Esophagus squamous epithelium (tissue), 4 donors: Measurements from ENCODE around the gene PRAC1.

Experiments
- CTCF ChIP-seq, 6 experiments: fragments of 450-650 bp in 4 of 6; fragments of 200-600 bp in 2 of 6; sonication (generic) in 2 of 6; IDR thresholded peaks; one replicate each; pipeline ENCODE4 v1.5.1; 2016 to 2019; ENCODE audit warnings: antibody characterized with exemption in 6 of 6, mild to moderate bottlenecking in 4 of 6, moderate library complexity in 4 of 6
- POLR2A ChIP-seq, 4 donors: fragments of 450-650 bp; IDR thresholded peaks; one replicate each; pipeline ENCODE4 v1.6.1; 2017; ENCODE audit warnings: antibody characterized with exemption in 4 of 4, mild to moderate bottlenecking in 4 of 4, moderate library complexity in 3 of 4

GRCh38 chr17:48751172-48751571, 28.9 kb upstream of the PRAC1 start:
- TF ChIP-seq CTCF (IDR thresholded peaks at IDR 0.05), result no peak
- TF ChIP-seq POLR2A (IDR thresholded peaks at IDR 0.05), result no peak
